WTC11 (cell line): Measurements from ENCODE around the gene DNAJC15. TPM values are rescaled to one million over a fixed set of nuclear protein-coding genes. Genes with fewer than 3 reads are reported as not detected.

Experiments
- ATAC-seq: fragments of 200-7000 bp; cut with Tn5 transposase; 2 replicates; pipeline ENCODE4 v1.10.0; 2021; ENCODE audit warnings: mild to moderate bottlenecking, moderate library complexity
- CTCF ChIA-PET: fragments of 300-600 bp; sonication (Branson Sonifier 250); formaldehyde crosslinking; loops from one replicate; lab custom pipeline; 2021; ENCODE audit warnings: antibody characterized with exemption; lab: Charles Lee
- POLR2A ChIA-PET: fragments of 350-600 bp; sonication (Branson Sonifier 250); formaldehyde crosslinking; loops from one replicate; lab custom pipeline; 2021; ENCODE audit warnings: antibody characterized with exemption; lab: Charles Lee
- DNase-seq: peaks from one replicate; pipeline ENCODE4 v3.0.0; 2021; ENCODE audit warnings: low spot score
- H3K27ac Mint-ChIP-seq: 2 replicates; pipeline ENCODE4 v1.8.0; 2021; ENCODE audit warnings: mixed read lengths
- H3K27me3 Mint-ChIP-seq: 2 replicates; pipeline ENCODE4 v1.8.0; 2021; ENCODE audit warnings: low read depth, mild to moderate bottlenecking, moderate library complexity, mixed read lengths
- H3K36me3 Mint-ChIP-seq: 2 replicates; pipeline ENCODE4 v1.8.0; 2021; ENCODE audit warnings: mixed read lengths
- H3K4me1 Mint-ChIP-seq: 2 replicates; pipeline ENCODE4 v1.8.0; 2022; ENCODE audit warnings: mixed read lengths
- H3K4me3 Mint-ChIP-seq: 2 replicates; pipeline ENCODE4 v1.8.0; 2021; ENCODE audit warnings: mild to moderate bottlenecking, moderate library complexity, mixed read lengths
- H3K9me3 Mint-ChIP-seq: 2 replicates; pipeline ENCODE4 v1.8.0; 2021; ENCODE audit warnings: mixed read lengths
- ATF1 ChIP-seq: sonication (generic); formaldehyde crosslinking; IDR thresholded peaks from 2 replicates; pipeline ENCODE4 v1.8.1; 2023; ENCODE audit warnings: mild to moderate bottlenecking, moderate library complexity, missing genetic modification reagents
- ATF2 ChIP-seq: sonication (generic); formaldehyde crosslinking; IDR thresholded peaks from 2 replicates; pipeline ENCODE4 v1.8.1; 2022; ENCODE audit warnings: low read depth, missing genetic modification reagents, borderline replicate concordance
- ATF3 ChIP-seq: sonication (generic); formaldehyde crosslinking; conservative IDR thresholded peaks from 2 replicates; pipeline ENCODE4 v1.8.1; 2022; ENCODE audit warnings: mild to moderate bottlenecking, missing genetic modification reagents
- CBFB ChIP-seq: sonication (generic); formaldehyde crosslinking; IDR thresholded peaks from 2 replicates; pipeline ENCODE4 v1.8.1; 2022; ENCODE audit warnings: mild to moderate bottlenecking, low read depth, missing genetic modification reagents
- E2F5 ChIP-seq: sonication (generic); formaldehyde crosslinking; IDR thresholded peaks from 2 replicates; pipeline ENCODE4 v1.8.1; 2022; ENCODE audit warnings: mild to moderate bottlenecking, moderate library complexity, missing genetic modification reagents
- ELF4 ChIP-seq: sonication (generic); formaldehyde crosslinking; IDR thresholded peaks from 2 replicates; pipeline ENCODE4 v1.8.1; 2022; ENCODE audit warnings: low read depth, mild to moderate bottlenecking, moderate library complexity, missing genetic modification reagents
- EMX1 ChIP-seq: fragments of 250-450 bp; sonication (Bioruptor Pico); IDR thresholded peaks from 2 replicates; pipeline ENCODE4 v1.8.0; 2021; ENCODE audit warnings: mild to moderate bottlenecking
- FOXK1 ChIP-seq: sonication (generic); formaldehyde crosslinking; IDR thresholded peaks from 2 replicates; pipeline ENCODE4 v1.8.0; 2022; ENCODE audit warnings: mild to moderate bottlenecking, moderate library complexity, missing genetic modification reagents
- GRHL2 ChIP-seq: fragments of 250-450 bp; sonication (Bioruptor Pico); IDR thresholded peaks from 2 replicates; pipeline ENCODE4 v1.8.0; 2022; ENCODE audit warnings: mild to moderate bottlenecking, moderate library complexity; ENCODE audit not compliant: insufficient replicate concordance, severe bottlenecking
- HMGXB4 ChIP-seq: sonication (generic); formaldehyde crosslinking; IDR thresholded peaks from 2 replicates; pipeline ENCODE4 v1.8.1; 2023; ENCODE audit warnings: mild to moderate bottlenecking, moderate library complexity, missing genetic modification reagents
- IRF1 ChIP-seq: sonication (generic); formaldehyde crosslinking; IDR thresholded peaks from 2 replicates; pipeline ENCODE4 v1.8.0; 2023; ENCODE audit warnings: missing genetic modification reagents
- JUN ChIP-seq: sonication (generic); formaldehyde crosslinking; IDR thresholded peaks from 2 replicates; pipeline ENCODE4 v1.8.0; 2023; ENCODE audit warnings: mild to moderate bottlenecking, missing genetic modification reagents
- KAT7 ChIP-seq: sonication (generic); formaldehyde crosslinking; IDR thresholded peaks from 2 replicates; pipeline ENCODE4 v1.8.1; 2023; ENCODE audit warnings: missing genetic modification reagents, mild to moderate bottlenecking, borderline replicate concordance
- MAX ChIP-seq: sonication (generic); formaldehyde crosslinking; IDR thresholded peaks from 2 replicates; pipeline ENCODE4 v1.8.0; 2022; ENCODE audit warnings: mild to moderate bottlenecking, missing genetic modification reagents
- MLX ChIP-seq: sonication (generic); formaldehyde crosslinking; IDR thresholded peaks from 2 replicates; pipeline ENCODE4 v1.8.1; 2023; ENCODE audit warnings: mild to moderate bottlenecking, missing genetic modification reagents, moderate library complexity
- MYBL2 ChIP-seq: sonication (generic); formaldehyde crosslinking; IDR thresholded peaks from 2 replicates; pipeline ENCODE4 v1.8.1; 2023; ENCODE audit warnings: mild to moderate bottlenecking, moderate library complexity, missing genetic modification reagents
- NFE2L1 ChIP-seq: sonication (generic); formaldehyde crosslinking; IDR thresholded peaks from 2 replicates; pipeline ENCODE4 v1.8.1; 2023; ENCODE audit warnings: missing genetic modification reagents
- NR1H2 ChIP-seq: sonication (generic); formaldehyde crosslinking; IDR thresholded peaks from 2 replicates; pipeline ENCODE4 v1.9.0; 2021; ENCODE audit warnings: mild to moderate bottlenecking, moderate library complexity, missing genetic modification reagents
- RELA ChIP-seq: sonication (generic); formaldehyde crosslinking; IDR thresholded peaks from 2 replicates; pipeline ENCODE4 v1.8.1; 2022; ENCODE audit warnings: missing genetic modification reagents, mild to moderate bottlenecking, borderline replicate concordance
- SP1 ChIP-seq: sonication (generic); formaldehyde crosslinking; conservative IDR thresholded peaks from 2 replicates; pipeline ENCODE4 v1.8.1; 2022; ENCODE audit warnings: missing genetic modification reagents
- TCF7 ChIP-seq: sonication (generic); formaldehyde crosslinking; IDR thresholded peaks from 2 replicates; pipeline ENCODE4 v1.8.0; 2022; ENCODE audit warnings: mild to moderate bottlenecking, low read depth, missing genetic modification reagents, moderate library complexity
- ZNF121 ChIP-seq: sonication (generic); formaldehyde crosslinking; IDR thresholded peaks from 2 replicates; pipeline ENCODE4 v1.8.0; 2023; ENCODE audit warnings: missing genetic modification reagents
- ZNF138 ChIP-seq: sonication (generic); formaldehyde crosslinking; conservative IDR thresholded peaks from 2 replicates; pipeline ENCODE4 v1.8.1; 2022; ENCODE audit warnings: mild to moderate bottlenecking, moderate library complexity, missing genetic modification reagents
- ZNF219 ChIP-seq: sonication (generic); formaldehyde crosslinking; IDR thresholded peaks from 2 replicates; pipeline ENCODE4 v1.8.0; 2023; ENCODE audit warnings: missing genetic modification reagents, mild to moderate bottlenecking, borderline replicate concordance
- ZNF232 ChIP-seq: sonication (generic); formaldehyde crosslinking; IDR thresholded peaks from 2 replicates; pipeline ENCODE4 v1.8.0; 2022; ENCODE audit warnings: mild to moderate bottlenecking, missing genetic modification reagents
- total RNA-seq: library from RNA; stranded (reverse); gene quantifications from 3 replicates; pipeline ENCODE4 v1.2.3, GENCODE V29; 2021

The DNAJC15 gene
- total RNA-seq, 1 experiment from 2014 or later: 12.2 TPM

GRCh38 chr13:43023289-43023963 lies at the start of gene DNAJC15 (continued):
- TF ChIP-seq HMGXB4 (peak; percentile 84; the same call in 1 of the 2 replicates), KAT7 (CRISPR knock-in tag) (no peak), TCF7 (no peak), NFE2L1 (CRISPR knock-in tag) (peak; percentile 48; the same call in 1 of the 2 replicates), ZNF138 (CRISPR knock-in tag) (0 out of 2 replicates have a peak, but pooled peaks have one; percentile 29), MAX (CRISPR knock-in tag) (peak; percentile 81), ATF1 (no peak), GRHL2 (no peak), MLX (CRISPR knock-in tag) (no peak), ZNF121 (CRISPR knock-in tag) (0 out of 2 replicates have a peak, but pooled peaks have one; percentile 54), FOXK1 (no peak; the same call in 1 of the 2 replicates), CBFB (CRISPR knock-in tag) (no peak), ZNF232 (CRISPR knock-in tag) (no peak), SP1 (peak; percentile 66), NR1H2 (CRISPR knock-in tag) (no peak), JUN (CRISPR knock-in tag) (no peak), ATF3 (CRISPR knock-in tag) (no peak), ZNF219 (CRISPR knock-in tag) (no peak), E2F5 (CRISPR knock-in tag) (no peak), EMX1 (CRISPR knock-in tag) (no peak)

- no peak for ATAC-seq
- peaks cover 7% of the 10 kb centered on the region for H3K36me3 Mint-ChIP-seq
- H3K27me3 Mint-ChIP-seq: no peaks in the 10 kb centered on the region
- ChIA-PET CTCF (no interaction called here), POLR2A (no interaction called here)
- H3K4me3 Mint-ChIP-seq: no peak overlapping the region
- H3K9me3 Mint-ChIP-seq: peaks cover 20% of the 10 kb centered on the region
- no peak for DNase-seq
- H3K27ac Mint-ChIP-seq: no peak overlapping the region
- H3K4me1 Mint-ChIP-seq: peaks cover 16% of the 10 kb centered on the region
- TF ChIP-seq ELF4 (CRISPR knock-in tag) (no peak), RELA (CRISPR knock-in tag) (no peak), ATF2 (CRISPR knock-in tag) (no peak), E2F5 (CRISPR knock-in tag) (no peak), IRF1 (CRISPR knock-in tag) (no peak), SP1 (no peak), MYBL2 (CRISPR knock-in tag) (no peak)
Observed at GRCh38 chr13:42976066-42976465, 47.3 kb upstream of the DNAJC15 start.
